Memory B cell (primary cell): Measurements from ENCODE around the gene ARMH3.
A peak's percentile ranks its signal among the peaks of the same experiment; 100 is the strongest.
"Not testable (repeated sequence)": the region's sequence is repeated elsewhere in the genome, so short reads cannot be mapped to it uniquely, and the experiment has no call there.

Experiments used
- ATAC-seq: fragments of 150-1000 bp; cut with Tn5 transposase; 2 replicates; pipeline ENCODE4 v1.10.0; 2021; ENCODE audit warnings: low read depth, mild to moderate bottlenecking, moderate library complexity
- DNase-seq, 2 donors: peaks; one replicate each; pipeline ENCODE4 v3.0.0; 2022; ENCODE audit warnings: low spot score in 2 of 2
- H3K27ac Mint-ChIP-seq: one replicate; pipeline ENCODE4 v1.8.0; 2022; ENCODE audit warnings: mild to moderate bottlenecking, moderate library complexity, mixed read lengths
- H3K27me3 Mint-ChIP-seq: one replicate; pipeline ENCODE4 v1.8.0; 2022; ENCODE audit warnings: mixed read lengths
- H3K36me3 Mint-ChIP-seq: one replicate; pipeline ENCODE4 v1.8.0; 2022; ENCODE audit warnings: mild to moderate bottlenecking, mixed read lengths
- H3K4me1 Mint-ChIP-seq: one replicate; pipeline ENCODE4 v1.8.0; 2022; ENCODE audit warnings: mixed read lengths
- H3K4me3 Mint-ChIP-seq: one replicate; pipeline ENCODE4 v1.8.0; 2022; ENCODE audit warnings: mild to moderate bottlenecking, moderate library complexity, mixed read lengths
- H3K9me3 Mint-ChIP-seq: one replicate; pipeline ENCODE4 v1.8.0; 2022; ENCODE audit warnings: mixed read lengths

The ARMH3 gene

GRCh38 chr10:101993221-101993620 lies 62.8 kb downstream of the ARMH3 start:
- ATAC-seq (no peak), DNase-seq (no peak)
- Mint-ChIP-seq H3K9me3 (no peaks in the 10 kb centered on the region), H3K36me3 (peaks cover 34% of the 10 kb centered on the region), H3K4me3 (no peak overlapping the region), H3K4me1 (peaks cover 12% of the 10 kb centered on the region), H3K27me3 (no peaks in the 10 kb centered on the region), H3K27ac (no peak overlapping the region)

GRCh38 chr10:101987136-101987535 lies 68.8 kb downstream of the ARMH3 start:
- Mint-ChIP-seq H3K36me3 (peaks cover 21% of the 10 kb centered on the region), H3K4me1 (peaks cover 17% of the 10 kb centered on the region), H3K4me3 (peak overlapping the region; percentile 8), H3K27ac (peak overlapping the region; percentile 94), H3K9me3 (no peaks in the 10 kb centered on the region), H3K27me3 (no peaks in the 10 kb centered on the region)
- ATAC-seq (no peak), DNase-seq (no peak)

GRCh38 chr10:101986624-101986971 lies 69.4 kb downstream of the ARMH3 start:
- peak overlapping the region; percentile 94 for H3K27ac Mint-ChIP-seq
- ATAC-seq (peak; percentile 94), DNase-seq (no peak)

GRCh38 chr10:101980677-101981076 lies 75.3 kb downstream of the ARMH3 start:
- not testable (repeated sequence) for H3K4me1 Mint-ChIP-seq, ATAC-seq, H3K4me3 Mint-ChIP-seq, DNase-seq, H3K27me3 Mint-ChIP-seq, H3K27ac Mint-ChIP-seq, H3K9me3 Mint-ChIP-seq
- H3K36me3 Mint-ChIP-seq, result peaks cover 17% of the 10 kb centered on the region

More at GRCh38 chr10:101986624-101986971, 69.4 kb downstream of the ARMH3 start:
- Mint-ChIP-seq H3K27me3 (no peaks in the 10 kb centered on the region), H3K9me3 (no peaks in the 10 kb centered on the region), H3K4me3 (peak overlapping the region; percentile 78), H3K36me3 (peaks cover 18% of the 10 kb centered on the region), H3K4me1 (peaks cover 17% of the 10 kb centered on the region)

GRCh38 chr10:101974091-101974971 lies 81.6 kb downstream of the ARMH3 start:
- Mint-ChIP-seq H3K9me3 (peaks cover 2% of the 10 kb centered on the region), H3K27ac (peak overlapping the region; percentile 88), H3K36me3 (peaks cover 16% of the 10 kb centered on the region), H3K4me3 (peak overlapping the region; percentile 82), H3K27me3 (no peaks in the 10 kb centered on the region), H3K4me1 (peaks cover 34% of the 10 kb centered on the region)
- DNase-seq (no peak), ATAC-seq (no peak)

GRCh38 chr10:101972761-101973160 lies 83.2 kb downstream of the ARMH3 start:
- Mint-ChIP-seq H3K27me3 (no peaks in the 10 kb centered on the region), H3K27ac (peak overlapping the region; percentile 88), H3K4me1 (peaks cover 49% of the 10 kb centered on the region), H3K9me3 (peaks cover 2% of the 10 kb centered on the region), H3K4me3 (no peak overlapping the region), H3K36me3 (peaks cover 16% of the 10 kb centered on the region)
- ATAC-seq, result no peak
- DNase-seq, result no peak

GRCh38 chr10:101969412-101969922 lies 86.5 kb downstream of the ARMH3 start:
- DNase-seq (no peak), ATAC-seq (no peak)
- H3K4me1 Mint-ChIP-seq, result peaks cover 64% of the 10 kb centered on the region
- no peaks in the 10 kb centered on the region for H3K9me3 Mint-ChIP-seq
- H3K4me3 Mint-ChIP-seq, result peak overlapping the region; percentile 22
- H3K27ac Mint-ChIP-seq, result peak overlapping the region; percentile 95
- no peaks in the 10 kb centered on the region for H3K27me3 Mint-ChIP-seq
- peaks cover 15% of the 10 kb centered on the region for H3K36me3 Mint-ChIP-seq

- DNase-seq, result peak in 1 of 2 donors; percentile 11
- H3K9me3 Mint-ChIP-seq, result no peaks in the 10 kb centered on the region
- ATAC-seq, result peak; percentile 76
- peaks cover 59% of the 10 kb centered on the region for H3K4me1 Mint-ChIP-seq
- H3K27me3 Mint-ChIP-seq, result no peaks in the 10 kb centered on the region
- H3K36me3 Mint-ChIP-seq, result peaks cover 15% of the 10 kb centered on the region
- peak overlapping the region; percentile 13 for H3K4me3 Mint-ChIP-seq
- peak overlapping the region; percentile 95 for H3K27ac Mint-ChIP-seq
Observed at GRCh38 chr10:101968940-101969321, 87.0 kb downstream of the ARMH3 start.

GRCh38 chr10:101968286-101968939 lies 87.6 kb downstream of the ARMH3 start:
- no peaks in the 10 kb centered on the region for H3K9me3 Mint-ChIP-seq
- peaks cover 54% of the 10 kb centered on the region for H3K4me1 Mint-ChIP-seq
- DNase-seq (no peak), ATAC-seq (no peak)
- H3K4me3 Mint-ChIP-seq, result peak overlapping the region; percentile 13
- H3K36me3 Mint-ChIP-seq, result peaks cover 17% of the 10 kb centered on the region
- no peaks in the 10 kb centered on the region for H3K27me3 Mint-ChIP-seq
- H3K27ac Mint-ChIP-seq, result peak overlapping the region; percentile 95

- H3K4me3 Mint-ChIP-seq, result no peak overlapping the region
- H3K27me3 Mint-ChIP-seq, result no peaks in the 10 kb centered on the region
- no peaks in the 10 kb centered on the region for H3K9me3 Mint-ChIP-seq
- DNase-seq (no peak), ATAC-seq (no peak)
- peaks cover 52% of the 10 kb centered on the region for H3K4me1 Mint-ChIP-seq
- H3K36me3 Mint-ChIP-seq, result peaks cover 17% of the 10 kb centered on the region
- peak overlapping the region; percentile 95 for H3K27ac Mint-ChIP-seq
Observed at GRCh38 chr10:101967713-101968112, 88.3 kb downstream of the ARMH3 start.

GRCh38 chr10:101967119-101967518 lies 88.9 kb downstream of the ARMH3 start:
- peaks cover 14% of the 10 kb centered on the region for H3K36me3 Mint-ChIP-seq
- no peaks in the 10 kb centered on the region for H3K9me3 Mint-ChIP-seq
- no peaks in the 10 kb centered on the region for H3K27me3 Mint-ChIP-seq
- DNase-seq, result no peak
- peaks cover 51% of the 10 kb centered on the region for H3K4me1 Mint-ChIP-seq
- H3K4me3 Mint-ChIP-seq, result peak overlapping the region; percentile 43
- no peak for ATAC-seq
- peak overlapping the region; percentile 95 for H3K27ac Mint-ChIP-seq

- peaks cover 52% of the 10 kb centered on the region for H3K4me1 Mint-ChIP-seq
- H3K27ac Mint-ChIP-seq, result peak overlapping the region; percentile 75
- no peak for DNase-seq
- H3K27me3 Mint-ChIP-seq, result no peaks in the 10 kb centered on the region
- H3K9me3 Mint-ChIP-seq, result no peaks in the 10 kb centered on the region
- H3K4me3 Mint-ChIP-seq, result no peak overlapping the region
- ATAC-seq, result no peak
- H3K36me3 Mint-ChIP-seq, result peaks cover 12% of the 10 kb centered on the region
Observed at GRCh38 chr10:101965075-101965765, 90.8 kb downstream of the ARMH3 start.

- peaks cover 31% of the 10 kb centered on the region for H3K4me1 Mint-ChIP-seq
- no peaks in the 10 kb centered on the region for H3K27me3 Mint-ChIP-seq
- no peak for ATAC-seq
- no peak overlapping the region for H3K4me3 Mint-ChIP-seq
- no peak overlapping the region for H3K27ac Mint-ChIP-seq
- no peak for DNase-seq
- peaks cover 15% of the 10 kb centered on the region for H3K36me3 Mint-ChIP-seq
- H3K9me3 Mint-ChIP-seq, result no peaks in the 10 kb centered on the region
Observed at GRCh38 chr10:101961591-101962498, 94.1 kb downstream of the ARMH3 start.
